WERI-Rb-1 (cell line): ENCODE measurements around the gene GALNT9.

Experiments
- DNase-seq: peaks from one replicate; pipeline ENCODE4 v3.0.0-alpha.2; 2020
- H3K27ac ChIP-seq: fragments of 250-450 bp; sonication (Bioruptor Pico); 2 replicates; pipeline ENCODE4 v1.5.1; 2020; ENCODE audit warnings: mild to moderate bottlenecking, moderate library complexity
- H3K27me3 ChIP-seq: fragments of 250-450 bp; sonication (Bioruptor Pico); 2 replicates; pipeline ENCODE4 v1.5.1; 2021; ENCODE audit warnings: mild to moderate bottlenecking, low read depth, moderate library complexity; ENCODE audit not compliant: insufficient read depth, severe bottlenecking
- H3K36me3 ChIP-seq: fragments of 250-450 bp; sonication (Bioruptor Pico); 2 replicates; pipeline ENCODE4 v1.5.1; 2020; ENCODE audit warnings: mild to moderate bottlenecking, moderate library complexity
- H3K4me3 ChIP-seq: 2 replicates; pipeline ENCODE4 v1.5.1; 2011; ENCODE audit warnings: low read depth, mild to moderate bottlenecking, control low read depth, low read length
- H3K9me3 ChIP-seq: fragments of 250-450 bp; sonication (Bioruptor Pico); 2 replicates; pipeline ENCODE4 v1.5.1; 2021; ENCODE audit warnings: mild to moderate bottlenecking, moderate library complexity; ENCODE audit not compliant: severe bottlenecking
- CTCF ChIP-seq: IDR thresholded peaks from 2 replicates; pipeline ENCODE4 v1.5.1; 2011; ENCODE audit warnings: low read depth, mild to moderate bottlenecking, control low read depth, inconsistent platforms, low read length

GALNT9 gene

DNA sequence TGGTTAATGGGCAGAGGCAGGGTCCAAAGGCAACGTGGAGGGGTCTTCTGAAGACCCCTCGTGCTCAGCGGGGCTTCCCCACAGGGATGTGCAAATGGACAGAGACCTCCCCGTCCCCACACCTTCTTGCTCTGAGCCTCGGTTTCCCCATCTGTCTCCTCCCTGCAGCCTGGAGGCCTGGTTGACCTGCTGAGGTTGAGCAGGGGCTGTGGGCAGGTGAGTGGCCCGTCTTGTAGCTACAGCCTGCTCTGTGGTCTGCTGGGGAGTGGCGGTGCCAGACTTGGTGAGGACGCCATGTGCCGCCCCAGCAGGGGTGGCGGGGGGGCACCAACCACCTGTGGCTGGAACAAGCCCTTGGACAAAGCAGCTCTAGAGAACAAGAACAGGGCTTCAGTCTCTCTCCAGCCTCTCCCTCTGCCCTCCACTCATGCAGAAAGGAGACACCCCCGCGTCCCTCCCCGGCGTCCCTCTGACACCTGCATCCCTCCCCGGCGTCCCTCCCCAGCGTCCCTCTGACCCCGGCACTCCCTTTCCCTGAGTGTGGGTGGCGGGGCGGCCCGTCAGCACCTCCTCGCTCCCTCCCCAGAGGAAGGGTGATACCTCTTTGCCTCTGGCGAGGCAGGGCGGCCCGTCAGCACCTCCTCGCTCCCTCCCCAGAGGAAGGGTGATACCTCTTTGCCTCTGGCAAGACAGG lies 101.5 kb downstream of the GALNT9 start:
- peaks cover 3% of the 10 kb centered on the region for H3K9me3 ChIP-seq
- no peak for DNase-seq
- no peak overlapping the region for H3K4me3 ChIP-seq
- no peaks in the 10 kb centered on the region for H3K36me3 ChIP-seq
- no peak for TF ChIP-seq CTCF
- H3K27ac ChIP-seq: no peak overlapping the region
- H3K27me3 ChIP-seq: no peaks in the 10 kb centered on the region

DNA sequence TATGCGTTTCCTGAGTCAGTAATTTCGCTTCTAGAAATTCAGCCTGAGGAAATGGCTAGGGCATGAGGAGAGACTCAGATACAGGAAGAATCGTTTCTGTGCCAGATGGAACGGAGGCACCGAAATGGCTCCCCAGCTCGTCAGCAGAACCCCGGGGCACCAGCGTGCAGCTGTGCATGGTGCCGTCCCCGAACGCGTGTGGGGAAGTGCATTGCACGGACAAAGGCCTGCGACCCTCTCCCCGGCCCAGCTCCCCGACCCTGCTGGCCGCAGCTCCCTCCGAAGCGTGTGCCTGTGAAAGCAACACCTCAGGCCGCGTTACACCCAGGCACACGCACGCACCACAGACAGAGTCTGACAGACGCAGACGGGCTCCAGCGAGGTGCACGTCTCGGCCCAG lies 102.3 kb downstream of the GALNT9 start:
- H3K36me3 ChIP-seq: no peaks in the 10 kb centered on the region
- no peak for DNase-seq
- TF ChIP-seq CTCF: no peak
- no peak overlapping the region for H3K4me3 ChIP-seq
- H3K27ac ChIP-seq: no peak overlapping the region
- no peaks in the 10 kb centered on the region for H3K27me3 ChIP-seq
- H3K9me3 ChIP-seq: peaks cover 3% of the 10 kb centered on the region

DNA sequence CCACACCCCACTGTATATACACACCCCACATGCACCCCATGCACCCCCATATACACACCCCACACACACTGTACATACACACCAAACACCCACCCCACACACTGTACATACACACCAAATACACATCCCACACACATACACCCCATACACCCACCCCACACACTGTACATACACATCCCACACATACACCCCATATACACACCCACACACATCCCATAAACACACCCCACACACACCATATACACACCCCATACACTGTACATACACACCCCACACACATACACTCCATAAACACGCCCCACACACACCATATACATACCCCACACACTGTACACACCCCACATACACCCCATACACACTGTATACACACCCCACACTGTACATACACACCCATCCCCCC lies 102.8 kb downstream of the GALNT9 start:
- Histone ChIP-seq H3K27ac (no peak overlapping the region), H3K27me3 (no peaks in the 10 kb centered on the region), H3K36me3 (no peaks in the 10 kb centered on the region), H3K9me3 (peaks cover 3% of the 10 kb centered on the region), H3K4me3 (no peak overlapping the region)
- DNase-seq: no peak
- no peak for TF ChIP-seq CTCF

DNA sequence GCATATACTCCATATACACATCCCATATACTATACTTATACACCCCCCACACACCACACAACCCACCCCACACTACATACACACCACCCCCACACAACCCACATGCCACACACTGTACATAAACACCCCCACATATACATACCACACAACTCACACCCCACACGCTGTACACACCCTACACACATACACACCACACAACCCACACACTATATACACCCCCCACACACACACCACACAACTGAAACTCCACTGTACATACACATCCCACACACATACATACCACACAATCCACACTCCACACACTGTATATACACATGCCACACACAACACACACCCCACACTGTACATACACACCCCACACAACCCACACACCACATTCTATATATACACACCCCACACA lies 104.2 kb downstream of the GALNT9 start:
- H3K27ac ChIP-seq: no peak overlapping the region
- peaks cover 3% of the 10 kb centered on the region for H3K9me3 ChIP-seq
- H3K36me3 ChIP-seq: no peaks in the 10 kb centered on the region
- DNase-seq: no peak
- no peaks in the 10 kb centered on the region for H3K27me3 ChIP-seq
- TF ChIP-seq CTCF: no peak
- no peak overlapping the region for H3K4me3 ChIP-seq

DNA sequence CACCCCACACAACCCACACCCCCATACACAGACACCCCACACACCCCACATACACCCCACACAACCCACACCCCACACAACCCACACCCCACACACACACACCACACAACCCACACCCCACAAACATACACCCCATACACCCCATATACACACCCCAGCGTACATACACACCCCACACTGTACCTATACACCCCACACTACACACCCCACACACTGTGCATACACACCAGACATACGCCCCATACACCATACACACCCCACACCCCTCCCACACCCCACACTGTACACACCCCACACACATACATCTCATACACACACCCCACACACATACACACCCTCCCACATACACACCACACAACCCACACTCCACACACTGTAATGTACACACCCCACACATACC lies 104.9 kb downstream of the GALNT9 start:
- Histone ChIP-seq H3K9me3 (peaks cover 3% of the 10 kb centered on the region), H3K4me3 (no peak overlapping the region), H3K27me3 (no peaks in the 10 kb centered on the region), H3K27ac (no peak overlapping the region), H3K36me3 (no peaks in the 10 kb centered on the region)
- DNase-seq: no peak
- no peak for TF ChIP-seq CTCF

DNA sequence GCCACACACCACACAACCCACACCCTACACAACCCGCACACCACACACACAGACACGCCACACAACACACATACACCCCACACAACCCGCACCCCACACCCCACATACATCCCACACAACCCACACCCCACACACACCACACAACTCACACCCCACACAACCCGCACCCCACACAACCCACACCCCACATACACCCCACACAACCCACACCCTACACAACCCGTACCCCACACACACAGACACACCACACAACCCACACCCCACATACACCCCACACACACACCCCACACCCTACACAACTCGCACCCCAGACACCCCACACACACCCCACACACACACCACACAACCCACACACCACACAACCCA lies 106.6 kb downstream of the GALNT9 start:
- H3K27ac ChIP-seq: no peak overlapping the region
- no peaks in the 10 kb centered on the region for H3K27me3 ChIP-seq
- no peak for TF ChIP-seq CTCF
- no peak overlapping the region for H3K4me3 ChIP-seq
- DNase-seq: no peak
- no peaks in the 10 kb centered on the region for H3K36me3 ChIP-seq
- peaks cover 3% of the 10 kb centered on the region for H3K9me3 ChIP-seq
